ENCODE data around the gene HBP1.

Gene HBP1

GRCh38 chr7:107165341-107165740 is 3.5 kb upstream of the HBP1 start:
- Mint-ChIP-seq H3K27me3 (peaks cover 4% of the 10 kb centered on the region), H3K9me3 (no peaks in the 10 kb centered on the region), H3K36me3 (ENCODE audit: low read depth) (peaks cover 22% of the 10 kb centered on the region), H3K4me3 (no peak overlapping the region), H3K4me1 (ENCODE audit: low read depth) (peaks cover 11% of the 10 kb centered on the region), H3K27ac (no peak overlapping the region)
- intact Hi-C loops (cut with micrococcal nuclease): loop anchor here (5.0 kb wide), 1 partner anchor 293 kb away; no protein-coding TSS in a partner anchor

GRCh38 chr7:107166736-107167426 is 1.9 kb upstream of the HBP1 start:
- intact Hi-C loops (cut with micrococcal nuclease): loop anchor here (5.0 kb wide), 1 partner anchor 295 kb away; no protein-coding TSS in a partner anchor
- peak overlapping the region; percentile 89 for H3K4me3 Mint-ChIP-seq
- no peaks in the 10 kb centered on the region for H3K9me3 Mint-ChIP-seq
- H3K27me3 Mint-ChIP-seq: peaks cover 4% of the 10 kb centered on the region
- H3K4me1 Mint-ChIP-seq (ENCODE audit: low read depth): peaks cover 16% of the 10 kb centered on the region
- H3K27ac Mint-ChIP-seq: peak overlapping the region; percentile 96
- peaks cover 32% of the 10 kb centered on the region for H3K36me3 Mint-ChIP-seq (ENCODE audit: low read depth)

- peak overlapping the region; percentile 96 for H3K27ac Mint-ChIP-seq
- H3K36me3 Mint-ChIP-seq (ENCODE audit: low read depth): peaks cover 32% of the 10 kb centered on the region
- peak overlapping the region; percentile 89 for H3K4me3 Mint-ChIP-seq
- peaks cover 4% of the 10 kb centered on the region for H3K27me3 Mint-ChIP-seq
- intact Hi-C loops (cut with micrococcal nuclease): loop anchor here (5.0 kb wide), 1 partner anchor 295 kb away; no protein-coding TSS in a partner anchor
- no peaks in the 10 kb centered on the region for H3K9me3 Mint-ChIP-seq
- H3K4me1 Mint-ChIP-seq (ENCODE audit: low read depth): peaks cover 16% of the 10 kb centered on the region
These were observed 1.1 kb upstream of the HBP1 start for GRCh38 chr7:107167483-107168232.

- H3K36me3 Mint-ChIP-seq (ENCODE audit: low read depth): peaks cover 45% of the 10 kb centered on the region
- H3K4me3 Mint-ChIP-seq: peak overlapping the region; percentile 89
- peak overlapping the region; percentile 96 for H3K27ac Mint-ChIP-seq
- intact Hi-C loops (cut with micrococcal nuclease): loop anchor here (5.0 to 10.0 kb wide), 3 partner anchors 297 to 735 kb away; partner anchors contain the start of gene CBLL1
- H3K27me3 Mint-ChIP-seq: peaks cover 4% of the 10 kb centered on the region
- H3K4me1 Mint-ChIP-seq (ENCODE audit: low read depth): peaks cover 31% of the 10 kb centered on the region
- H3K9me3 Mint-ChIP-seq: no peaks in the 10 kb centered on the region
These were observed 582 bp downstream of the HBP1 start for GRCh38 chr7:107169120-107170050.

DNA sequence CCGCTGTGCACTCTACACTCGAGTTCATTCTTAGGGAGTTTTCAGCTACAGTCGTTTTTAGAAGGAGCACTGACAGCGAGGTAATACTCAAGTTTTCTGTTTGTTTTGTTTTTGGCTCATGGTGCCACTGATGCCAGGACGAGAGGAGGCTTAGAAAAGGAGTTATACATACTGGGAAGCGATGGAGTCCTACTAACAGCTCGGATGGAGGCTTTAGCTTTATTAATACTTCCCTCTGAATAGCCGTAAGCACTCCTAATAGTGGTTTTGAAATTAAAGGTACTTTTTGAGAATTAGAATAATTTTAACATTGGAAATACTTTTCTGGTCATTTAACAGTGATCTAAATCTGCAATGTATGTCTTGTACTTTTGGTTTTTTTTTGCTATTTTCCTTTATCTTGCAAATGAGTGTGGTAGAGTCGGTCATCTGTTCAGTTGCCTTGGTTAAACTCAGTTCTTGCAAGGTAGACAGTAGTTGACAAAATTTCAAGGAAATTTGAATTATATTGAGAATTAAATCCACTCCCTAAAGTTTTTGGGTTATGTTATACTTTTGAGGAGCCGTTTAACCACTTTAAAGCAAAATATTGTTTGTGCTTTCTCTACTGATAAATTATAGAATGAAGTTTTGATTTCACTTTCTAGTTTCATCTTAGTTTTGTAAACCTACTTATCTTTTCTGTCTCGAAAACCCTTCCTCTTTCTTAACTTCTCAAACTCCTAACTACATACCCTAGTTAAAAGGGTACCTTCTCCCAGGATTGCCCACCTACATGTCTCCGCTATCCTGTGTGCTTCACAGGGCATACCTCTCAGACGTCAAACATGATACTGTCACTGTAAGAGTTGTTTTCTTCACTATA is 1.5 kb downstream of the HBP1 start:
- peak overlapping the region; percentile 89 for H3K4me3 Mint-ChIP-seq
- H3K36me3 Mint-ChIP-seq (ENCODE audit: low read depth): peaks cover 48% of the 10 kb centered on the region
- peaks cover 34% of the 10 kb centered on the region for H3K4me1 Mint-ChIP-seq (ENCODE audit: low read depth)
- H3K27ac Mint-ChIP-seq: peak overlapping the region; percentile 96
- H3K9me3 Mint-ChIP-seq: no peaks in the 10 kb centered on the region
- H3K27me3 Mint-ChIP-seq: peaks cover 2% of the 10 kb centered on the region
- intact Hi-C loops (cut with micrococcal nuclease): loop anchor here (10.0 kb wide), 2 partner anchors 575 to 735 kb away; partner anchors contain the start of gene CBLL1

DNA sequence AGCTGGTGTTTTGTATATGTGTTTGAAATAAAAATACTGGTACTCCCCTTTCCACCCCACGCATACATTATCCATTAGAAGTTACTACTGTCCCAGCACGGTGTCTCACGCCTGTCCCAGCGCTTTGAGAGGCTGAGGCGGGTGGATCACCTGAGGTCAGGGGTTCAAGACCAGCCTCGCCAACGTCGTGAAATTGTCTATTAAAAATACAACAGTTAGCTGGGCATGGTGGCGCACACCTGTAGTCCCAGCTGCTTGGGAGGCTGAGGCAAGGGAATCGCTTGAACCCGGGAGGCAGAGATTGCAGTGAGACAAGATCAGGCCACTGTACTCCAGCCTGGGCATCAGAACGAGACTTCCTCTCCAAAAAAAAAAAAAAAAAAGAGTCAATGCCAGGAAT is 2.7 kb downstream of the HBP1 start:
- Mint-ChIP-seq H3K4me3 (no peak overlapping the region), H3K36me3 (ENCODE audit: low read depth) (peaks cover 48% of the 10 kb centered on the region), H3K27ac (no peak overlapping the region), H3K9me3 (no peaks in the 10 kb centered on the region), H3K4me1 (ENCODE audit: low read depth) (peaks cover 34% of the 10 kb centered on the region), H3K27me3 (no peaks in the 10 kb centered on the region)
- intact Hi-C loops (cut with micrococcal nuclease): loop anchor here (10.0 kb wide), 2 partner anchors 573 to 733 kb away; partner anchors contain the start of gene CBLL1

- intact Hi-C loops (cut with micrococcal nuclease): loop anchor here (10.0 kb wide), 2 partner anchors 572 to 732 kb away; partner anchors contain the start of gene CBLL1
- Mint-ChIP-seq H3K4me3 (no peak overlapping the region), H3K9me3 (no peaks in the 10 kb centered on the region), H3K27ac (no peak overlapping the region), H3K36me3 (ENCODE audit: low read depth) (peaks cover 48% of the 10 kb centered on the region), H3K4me1 (ENCODE audit: low read depth) (peaks cover 34% of the 10 kb centered on the region), H3K27me3 (no peaks in the 10 kb centered on the region)
These were observed 3.7 kb downstream of the HBP1 start for GRCh38 chr7:107172276-107173032.

DNA sequence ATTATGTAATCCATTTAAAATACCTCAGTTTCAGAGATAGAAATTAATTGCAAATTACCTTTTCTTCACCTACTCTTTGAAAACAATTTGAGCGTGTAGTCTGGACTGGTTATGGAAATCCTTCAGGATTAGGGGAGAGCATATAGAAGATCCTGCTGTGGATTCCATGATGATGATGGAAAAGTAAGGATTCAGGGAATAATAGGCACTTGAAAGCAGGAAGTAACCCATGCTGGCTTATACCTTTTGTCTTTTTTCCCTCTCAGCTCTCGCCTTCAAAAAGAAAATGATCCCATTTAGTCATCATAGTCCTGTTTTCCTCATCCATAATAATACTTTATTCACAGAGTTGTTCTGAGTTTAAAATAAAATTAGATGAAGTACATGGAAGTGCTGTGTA is 4.4 kb downstream of the HBP1 start:
- H3K9me3 Mint-ChIP-seq: no peaks in the 10 kb centered on the region
- H3K36me3 Mint-ChIP-seq (ENCODE audit: low read depth): peaks cover 46% of the 10 kb centered on the region
- peaks cover 32% of the 10 kb centered on the region for H3K4me1 Mint-ChIP-seq (ENCODE audit: low read depth)
- intact Hi-C loops (cut with micrococcal nuclease): loop anchor here (10.0 kb wide), 2 partner anchors 572 to 732 kb away; partner anchors contain the start of gene CBLL1
- H3K27ac Mint-ChIP-seq: no peak overlapping the region
- H3K4me3 Mint-ChIP-seq: no peak overlapping the region
- no peaks in the 10 kb centered on the region for H3K27me3 Mint-ChIP-seq

DNA sequence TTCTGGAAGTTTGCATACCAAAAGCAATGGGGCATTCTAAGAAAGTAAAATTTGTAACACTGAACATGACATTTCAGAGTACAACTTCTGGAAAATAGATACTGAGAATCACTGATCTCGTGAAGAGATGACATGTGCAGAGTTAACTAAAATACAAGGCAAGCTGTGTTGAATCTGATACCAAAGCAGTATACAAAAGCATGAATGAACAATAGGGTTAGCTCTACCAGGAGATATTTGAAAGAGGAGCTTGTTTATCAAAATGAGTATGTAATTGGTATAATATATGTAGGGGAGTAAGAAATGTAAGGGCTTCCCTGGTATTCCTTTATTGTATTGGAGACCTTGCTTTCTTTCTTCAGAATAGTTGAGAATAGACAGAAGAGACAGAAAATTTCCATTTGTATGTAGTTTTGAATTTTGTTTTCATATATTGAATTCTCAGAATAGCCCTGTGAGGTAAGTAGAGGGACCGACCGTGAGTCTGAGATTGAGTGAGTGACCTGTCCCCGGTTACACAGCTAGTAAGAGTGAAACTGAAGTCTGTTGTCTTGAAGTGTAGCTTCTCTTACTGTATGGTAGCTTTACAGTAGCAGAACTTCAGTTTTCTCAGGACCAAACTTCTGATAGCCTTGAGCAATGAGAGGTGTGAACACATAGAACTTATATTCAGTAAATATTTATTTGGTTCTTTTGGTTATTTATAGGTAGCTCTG is 5.0 kb downstream of the HBP1 start:
- intact Hi-C loops (cut with micrococcal nuclease): loop anchor here (10.0 kb wide), 2 partner anchors 571 to 731 kb away; partner anchors contain the start of gene CBLL1
- Mint-ChIP-seq H3K27me3 (no peaks in the 10 kb centered on the region), H3K27ac (no peak overlapping the region), H3K4me3 (no peak overlapping the region), H3K4me1 (ENCODE audit: low read depth) (peaks cover 29% of the 10 kb centered on the region), H3K36me3 (ENCODE audit: low read depth) (peaks cover 40% of the 10 kb centered on the region), H3K9me3 (no peaks in the 10 kb centered on the region)

- Mint-ChIP-seq H3K9me3 (no peaks in the 10 kb centered on the region), H3K4me1 (ENCODE audit: low read depth) (peaks cover 2% of the 10 kb centered on the region), H3K27ac (no peak overlapping the region), H3K36me3 (ENCODE audit: low read depth) (peaks cover 36% of the 10 kb centered on the region), H3K4me3 (no peak overlapping the region), H3K27me3 (no peaks in the 10 kb centered on the region)
- intact Hi-C loops (cut with micrococcal nuclease): loop anchor here (10.0 kb wide), 2 partner anchors 565 to 725 kb away; partner anchors contain the start of gene CBLL1
These were observed 10.7 kb downstream of the HBP1 start for GRCh38 chr7:107179326-107180164.

GRCh38 chr7:107180378-107180777 is 11.6 kb downstream of the HBP1 start:
- H3K36me3 Mint-ChIP-seq (ENCODE audit: low read depth): peaks cover 42% of the 10 kb centered on the region
- no peak overlapping the region for H3K4me3 Mint-ChIP-seq
- H3K27ac Mint-ChIP-seq: no peak overlapping the region
- no peaks in the 10 kb centered on the region for H3K9me3 Mint-ChIP-seq
- H3K4me1 Mint-ChIP-seq (ENCODE audit: low read depth): no peaks in the 10 kb centered on the region
- intact Hi-C loops (cut with micrococcal nuclease): no loop called here
- no peaks in the 10 kb centered on the region for H3K27me3 Mint-ChIP-seq

All from dendritic cell treated with granulocyte-macrophage colony-stimulating factor and Interleukin-4, amounts not matched to agents 40 ng/mL and 50 ng/mL, for 4 days (primary cell).